NCI-H128 (cell line): ENCODE measurements around the gene ZNF763.
"Not testable (repeated sequence)": the region's sequence is repeated elsewhere in the genome, so short reads cannot be mapped to it uniquely, and the experiment has no call there.

Experiments
- DNase-seq: peaks from one replicate; lab custom pipeline; 2025; ENCODE audit not compliant: unreplicated experiment; lab: John Stamatoyannopoulos, UW

Gene ZNF763

DNA sequence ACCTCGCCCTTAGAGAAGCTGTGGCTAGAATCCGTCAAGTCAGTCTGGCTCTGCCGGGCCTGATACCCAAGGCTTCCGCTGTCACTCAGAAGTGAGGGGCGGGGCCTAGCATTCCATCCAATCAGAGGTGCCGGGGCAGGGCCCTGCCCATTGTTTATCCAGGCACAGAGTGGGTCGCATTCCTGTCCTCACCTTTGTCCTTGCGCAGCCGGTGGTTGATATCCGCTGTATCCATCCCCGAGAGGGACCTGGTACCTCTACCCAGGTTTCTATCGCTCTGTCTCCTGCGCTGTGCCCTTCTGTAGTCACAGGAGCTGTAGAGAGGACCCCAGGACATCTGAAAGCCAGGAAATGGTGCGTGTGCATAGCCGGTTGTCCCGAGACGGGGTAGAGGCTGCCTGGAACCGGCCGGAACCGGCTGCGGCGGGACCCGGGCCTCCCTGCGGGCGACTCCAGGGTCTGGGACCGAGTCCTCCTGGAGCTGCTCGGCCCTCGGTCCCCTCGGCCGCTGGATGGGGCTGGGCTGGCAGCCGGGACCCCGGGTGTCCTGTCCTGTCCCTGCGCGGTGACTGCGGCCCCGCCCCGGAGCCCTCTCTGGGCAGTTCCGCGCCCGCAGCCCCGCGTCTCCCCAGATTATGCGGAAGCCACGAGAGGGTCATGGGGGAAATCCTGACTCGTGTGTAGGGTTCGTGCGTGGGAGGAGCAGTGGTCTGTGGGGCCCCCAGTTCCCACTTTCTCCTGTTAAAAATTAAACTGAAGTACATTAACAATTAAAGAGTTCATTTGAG lies at the start of gene ZNF763:
TSS of gene ZNF763 (plus strand) at position 183 of the 788 bp plus-strand sequence. CDS start at position 352, 169 bp downstream.
- DNase-seq, result peak; percentile 78

DNA sequence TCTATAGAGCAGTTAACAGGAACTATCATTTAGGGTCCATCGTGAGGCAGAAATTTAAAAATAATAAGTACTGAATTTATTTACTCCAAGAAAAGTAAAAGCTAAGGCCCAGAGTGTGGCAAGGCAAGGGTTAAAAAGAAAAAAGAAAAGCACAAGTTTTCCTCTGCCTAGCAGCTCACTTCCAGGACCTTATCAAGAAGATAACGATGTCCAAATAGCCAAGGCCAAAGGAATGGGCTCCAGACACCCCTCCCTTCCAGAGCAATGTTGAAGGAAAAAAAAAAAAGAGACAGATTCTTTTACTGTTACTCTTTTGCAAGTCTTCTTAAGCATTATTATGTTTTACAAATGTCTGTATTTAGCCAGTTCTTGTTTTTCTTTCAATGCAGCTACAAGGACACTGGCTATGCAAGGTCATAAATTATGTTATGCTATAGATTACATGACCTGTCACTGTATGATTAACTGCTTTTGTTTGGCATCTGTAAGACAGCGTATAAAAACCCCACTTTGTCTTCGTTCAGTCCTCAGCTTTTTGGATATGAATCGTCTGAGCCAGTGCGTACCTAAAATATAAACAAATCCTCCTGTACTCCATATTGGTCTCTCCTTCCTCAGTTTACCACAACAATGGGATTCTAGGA lies 42.9 kb upstream of the ZNF763 start:
- no peak for DNase-seq

DNA sequence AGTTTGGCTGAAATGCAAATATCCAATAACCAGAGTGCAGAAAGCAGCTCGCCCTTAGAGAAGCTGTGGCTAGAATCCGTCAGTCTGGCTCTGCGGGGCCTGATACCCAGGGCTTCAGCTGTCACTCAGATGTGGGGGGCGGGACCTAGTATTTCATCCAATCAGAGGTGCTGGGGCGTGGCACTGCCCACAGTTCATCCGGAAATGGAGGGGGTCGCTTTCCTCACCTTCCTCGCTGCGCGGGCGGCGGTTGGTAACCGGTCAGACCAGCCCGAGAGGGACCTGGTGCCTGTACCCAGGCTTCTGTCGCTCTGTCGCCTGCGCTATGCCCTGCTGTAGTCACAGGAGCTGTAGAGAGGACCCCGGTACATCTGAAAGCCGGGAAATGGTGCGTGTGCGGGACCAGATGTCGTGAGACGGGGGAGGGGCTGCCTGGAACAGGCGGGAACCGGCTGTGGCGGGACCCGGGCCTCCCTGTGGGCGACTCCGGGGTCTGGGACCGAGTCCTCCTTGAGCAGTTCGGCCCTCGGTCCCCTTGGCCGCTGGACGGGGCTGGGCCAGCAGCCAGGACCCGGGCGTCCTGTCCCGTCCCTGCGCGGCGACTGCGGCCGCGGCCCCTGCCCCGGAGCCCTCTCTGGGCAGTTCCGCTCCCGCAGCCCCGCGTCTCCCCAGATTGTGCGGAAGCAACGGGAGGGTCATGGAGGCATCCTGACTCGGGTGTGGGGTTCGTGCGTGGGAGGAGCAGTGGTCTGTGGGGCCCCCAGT lies 39.8 kb upstream of the ZNF763 start, which contains the start of gene ZNF700:
TSS of gene ZNF700 (plus strand) at position 222 of the 765 bp plus-strand sequence. CDS start at position 326, 104 bp downstream.
- peak; percentile 88 for DNase-seq

DNA sequence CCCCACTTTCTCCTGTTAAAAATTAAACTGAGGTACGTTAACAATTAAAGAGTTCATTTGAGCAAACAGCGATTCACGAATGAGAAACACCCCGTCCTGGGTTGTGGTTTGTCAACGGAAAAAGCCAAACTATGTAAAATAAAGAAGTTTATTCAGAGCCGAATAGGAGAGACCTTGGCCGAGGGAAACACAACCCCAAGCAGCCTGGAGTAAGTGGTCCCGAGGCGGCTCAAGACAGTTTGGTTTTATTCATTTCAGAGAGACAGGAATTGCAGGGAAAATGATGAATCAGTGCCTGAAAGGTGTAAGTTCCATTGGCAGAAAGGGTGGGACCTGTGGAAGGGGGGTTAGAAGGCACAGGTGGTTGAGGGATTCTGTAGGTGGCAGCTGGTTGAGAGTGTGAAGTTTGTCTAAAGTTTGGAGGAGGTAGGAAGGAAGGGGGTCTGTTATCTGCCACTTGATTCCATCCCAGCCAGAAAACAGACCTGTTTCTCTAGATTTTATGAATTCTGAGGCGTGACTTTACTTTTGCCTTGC lies 39.1 kb upstream of the ZNF763 start:
- not testable (repeated sequence) for DNase-seq

DNA sequence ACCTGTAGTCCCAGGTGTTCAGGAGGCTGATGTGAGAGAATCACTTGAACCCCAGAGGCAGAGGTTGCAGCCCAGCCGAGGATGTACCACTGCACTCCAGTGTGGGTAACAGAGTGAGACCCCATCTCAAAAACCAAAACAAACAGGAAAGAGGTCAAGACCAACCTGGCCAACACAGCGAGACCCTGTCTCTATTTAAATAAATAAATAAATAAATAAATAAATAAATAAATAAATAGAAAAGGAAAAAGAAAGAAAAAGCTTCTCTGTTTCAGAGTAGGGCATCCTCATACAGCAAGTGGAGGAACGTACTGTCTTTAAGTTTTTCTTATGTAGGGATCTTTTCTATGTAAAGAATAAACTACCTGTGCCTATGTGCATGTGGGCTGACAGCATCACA lies 37.6 kb upstream of the ZNF763 start:
- DNase-seq, result no peak

DNA sequence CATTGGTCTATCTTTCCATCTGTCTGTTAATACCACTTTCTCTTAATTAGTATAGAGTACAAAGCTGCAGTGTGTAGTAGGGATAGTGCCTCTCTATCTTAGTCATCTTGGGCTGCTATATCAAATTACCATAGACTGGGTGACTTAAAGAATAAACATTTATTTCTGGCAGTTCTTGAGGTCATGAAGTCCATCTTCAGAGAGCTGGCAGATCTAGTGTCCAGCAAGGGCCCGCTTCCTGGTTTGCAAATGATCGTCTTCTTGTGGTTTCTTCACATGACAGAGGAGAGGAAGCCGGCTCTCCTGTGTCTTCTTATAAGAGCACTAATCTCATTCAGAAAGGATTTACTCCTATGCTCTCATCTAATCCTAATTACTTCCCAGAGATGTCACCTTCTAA lies 33.8 kb upstream of the ZNF763 start:
- no peak for DNase-seq

DNA sequence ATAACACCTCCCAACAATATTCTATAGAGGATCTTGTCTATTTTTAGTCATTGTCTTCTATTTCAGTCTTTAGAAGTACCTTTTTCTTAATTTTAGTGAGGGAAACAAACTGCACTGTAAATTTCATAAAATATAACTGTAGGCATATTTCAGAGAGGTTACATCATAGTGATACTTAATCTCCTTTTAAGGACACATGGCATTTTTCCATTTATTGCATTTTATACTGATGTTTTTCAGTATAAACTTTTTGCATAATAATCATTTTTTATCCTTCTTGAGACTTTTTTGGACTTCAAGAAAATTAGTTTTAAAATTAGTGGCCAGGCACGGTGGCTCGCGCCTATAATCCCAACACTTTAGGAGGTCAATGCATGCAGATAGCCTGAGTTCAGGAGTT lies 33.3 kb upstream of the ZNF763 start:
- no peak for DNase-seq

DNA sequence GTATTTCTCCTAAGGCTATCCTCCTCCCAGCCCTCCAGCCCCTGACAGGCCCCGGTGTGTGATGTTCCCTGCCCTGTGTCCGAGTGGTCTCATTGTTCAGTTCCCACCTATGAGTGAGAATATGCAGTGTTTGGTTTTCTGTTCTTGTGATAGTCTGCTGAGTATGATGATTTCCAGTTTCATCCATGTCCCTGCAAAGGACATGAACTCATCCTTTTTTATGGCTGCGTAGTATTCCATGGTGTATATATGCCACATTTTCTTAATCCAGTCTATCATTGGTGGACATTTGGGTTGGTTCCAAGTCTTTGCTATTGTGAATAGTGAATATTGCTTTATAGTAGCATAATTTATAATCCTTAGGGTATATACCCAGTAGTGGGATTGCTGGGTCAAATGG lies 29.0 kb upstream of the ZNF763 start:
- not testable (repeated sequence) for DNase-seq

DNA sequence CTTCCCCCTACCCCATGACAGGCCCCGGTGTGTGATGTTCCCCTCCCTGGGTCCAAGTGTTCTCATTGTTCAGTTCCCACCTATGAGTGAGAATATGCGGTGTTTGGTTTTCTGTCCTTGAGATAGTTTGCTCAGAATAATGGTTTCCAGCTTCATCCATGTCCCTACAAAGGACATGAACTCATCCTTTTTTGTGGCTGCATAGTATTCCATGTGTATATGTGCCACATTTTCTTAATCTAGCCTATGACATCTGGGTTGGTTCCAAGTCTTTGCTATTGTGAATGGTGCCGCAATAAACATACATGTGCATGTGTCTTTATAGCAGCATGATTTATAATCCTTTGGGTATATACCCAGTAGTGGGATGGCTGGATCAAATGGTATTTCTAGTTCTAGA lies 26.5 kb upstream of the ZNF763 start:
- DNase-seq, result not testable (repeated sequence)

DNA sequence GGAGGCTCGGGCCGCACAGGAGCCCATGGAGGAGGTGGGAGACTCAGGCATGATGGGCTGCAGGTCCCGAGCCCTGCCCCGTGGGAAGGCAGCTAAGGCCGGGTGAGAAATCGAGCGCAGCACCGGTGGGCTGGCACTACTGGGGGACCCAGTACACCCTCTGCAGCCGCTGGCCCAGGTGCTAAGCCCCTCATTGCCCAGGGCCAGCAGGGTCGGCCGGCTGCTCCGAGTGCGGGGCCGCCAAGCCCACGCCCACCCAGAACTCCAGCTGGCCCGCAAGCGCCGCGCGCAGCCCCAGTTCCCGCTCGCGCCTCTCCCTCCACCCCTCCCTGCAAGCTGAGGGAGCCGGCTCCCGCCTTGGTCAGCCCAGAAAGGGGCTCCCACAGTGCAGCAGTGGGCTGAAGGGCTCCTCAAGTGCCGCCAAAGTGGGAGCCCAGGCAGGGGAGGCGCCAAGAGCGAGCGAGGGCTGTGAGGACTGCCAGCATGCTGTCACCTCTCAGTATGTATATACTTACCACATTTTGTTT lies 23.4 kb upstream of the ZNF763 start:
- not testable (repeated sequence) for DNase-seq

DNA sequence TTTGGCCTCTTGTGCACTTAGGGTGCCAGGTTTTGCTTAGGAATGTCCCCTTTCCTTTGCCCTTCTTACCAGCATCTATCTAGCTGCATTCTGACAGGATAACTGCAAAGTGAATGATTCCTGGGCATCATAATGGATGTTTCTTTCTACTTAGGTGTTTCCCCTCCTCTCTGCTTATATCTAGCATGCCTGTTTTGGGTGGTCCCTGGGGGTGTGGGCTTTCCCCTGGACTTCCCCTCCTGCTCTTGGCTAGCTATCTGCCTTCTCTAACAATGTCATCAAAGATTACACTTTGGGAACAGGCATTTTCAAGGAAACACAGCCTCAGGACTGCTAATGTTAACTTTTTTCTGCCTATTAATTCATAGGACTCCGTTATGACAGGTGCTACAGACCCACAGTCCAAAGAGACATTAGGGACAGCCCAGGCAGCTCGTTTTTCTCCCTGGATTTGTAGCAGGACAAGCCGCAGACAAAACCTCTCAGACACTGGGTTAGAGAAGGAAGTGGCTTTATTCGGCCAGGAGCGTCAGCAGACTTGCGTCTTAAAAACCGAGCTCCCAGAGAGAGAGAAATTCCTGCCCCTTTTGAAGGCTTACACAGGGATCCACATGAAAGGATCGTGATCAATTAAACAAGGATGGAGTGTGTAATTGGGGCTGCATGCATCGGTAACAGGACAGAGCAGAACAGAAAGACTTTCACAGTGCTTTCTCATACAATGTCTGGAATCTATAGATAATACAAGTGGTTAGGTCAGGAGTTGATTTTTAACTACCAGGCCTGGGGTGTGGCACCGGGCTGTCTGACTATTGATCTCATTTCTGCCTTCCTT lies 22.6 kb upstream of the ZNF763 start:
- no peak for DNase-seq

DNA sequence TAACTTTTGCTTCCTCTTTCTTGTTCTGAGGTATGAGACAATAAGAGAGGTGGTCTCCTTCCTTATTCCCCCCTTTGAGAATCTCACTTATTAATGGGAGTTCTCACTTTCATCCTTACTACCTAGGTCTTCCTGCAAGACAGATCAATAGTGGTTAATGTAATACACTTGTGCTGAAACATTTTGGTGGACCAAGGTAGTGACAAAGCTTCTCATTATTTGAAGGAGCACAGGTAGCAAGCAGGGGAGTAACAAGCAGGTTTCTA lies 22.1 kb upstream of the ZNF763 start:
- DNase-seq, result no peak

DNA sequence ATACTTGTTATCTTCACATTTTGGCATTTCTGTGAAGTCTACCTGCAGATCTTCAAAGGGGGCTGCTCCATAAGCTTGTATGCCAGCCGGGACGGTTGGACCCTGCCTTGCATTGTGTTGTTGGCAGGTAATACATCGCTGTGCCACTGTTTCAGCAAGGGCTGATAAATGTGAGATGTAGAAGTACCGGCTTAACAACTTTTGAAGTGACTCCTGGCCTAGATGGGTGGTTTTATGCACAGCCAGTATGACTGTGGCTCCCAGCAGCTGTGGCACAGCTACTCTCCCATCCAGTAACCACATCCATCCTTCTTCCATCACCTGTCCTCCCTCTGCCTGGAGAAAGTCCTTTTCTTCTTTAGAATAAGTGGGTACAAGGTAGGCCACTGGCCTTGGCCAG lies 20.2 kb upstream of the ZNF763 start:
- DNase-seq, result no peak

DNA sequence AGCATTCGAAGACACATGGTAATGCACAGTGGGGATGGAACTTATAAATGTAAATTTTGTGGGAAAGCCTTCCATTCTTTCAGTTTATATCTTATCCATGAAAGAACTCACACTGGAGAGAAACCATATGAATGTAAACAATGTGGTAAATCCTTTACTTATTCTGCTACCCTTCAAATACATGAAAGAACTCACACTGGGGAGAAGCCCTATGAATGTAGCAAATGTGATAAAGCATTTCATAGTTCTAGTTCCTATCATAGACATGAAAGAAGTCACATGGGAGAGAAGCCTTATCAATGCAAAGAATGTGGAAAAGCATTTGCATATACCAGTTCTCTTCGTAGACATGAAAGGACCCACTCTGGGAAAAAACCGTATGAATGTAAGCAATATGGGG lies 16.2 kb upstream of the ZNF763 start:
- DNase-seq, result no peak

DNA sequence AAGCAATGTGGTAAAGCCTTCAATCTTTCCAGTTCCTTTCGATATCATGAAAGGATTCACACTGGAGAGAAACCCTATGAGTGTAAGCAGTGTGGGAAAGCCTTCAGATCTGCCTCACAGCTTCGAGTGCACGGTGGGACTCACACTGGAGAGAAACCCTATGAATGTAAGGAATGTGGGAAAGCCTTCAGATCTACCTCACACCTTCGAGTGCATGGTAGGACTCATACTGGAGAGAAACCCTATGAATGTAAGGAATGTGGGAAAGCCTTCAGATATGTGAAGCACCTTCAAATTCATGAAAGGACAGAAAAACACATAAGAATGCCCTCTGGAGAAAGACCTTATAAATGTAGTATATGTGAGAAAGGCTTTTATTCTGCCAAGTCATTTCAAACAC lies 15.6 kb upstream of the ZNF763 start:
- DNase-seq, result no peak

DNA sequence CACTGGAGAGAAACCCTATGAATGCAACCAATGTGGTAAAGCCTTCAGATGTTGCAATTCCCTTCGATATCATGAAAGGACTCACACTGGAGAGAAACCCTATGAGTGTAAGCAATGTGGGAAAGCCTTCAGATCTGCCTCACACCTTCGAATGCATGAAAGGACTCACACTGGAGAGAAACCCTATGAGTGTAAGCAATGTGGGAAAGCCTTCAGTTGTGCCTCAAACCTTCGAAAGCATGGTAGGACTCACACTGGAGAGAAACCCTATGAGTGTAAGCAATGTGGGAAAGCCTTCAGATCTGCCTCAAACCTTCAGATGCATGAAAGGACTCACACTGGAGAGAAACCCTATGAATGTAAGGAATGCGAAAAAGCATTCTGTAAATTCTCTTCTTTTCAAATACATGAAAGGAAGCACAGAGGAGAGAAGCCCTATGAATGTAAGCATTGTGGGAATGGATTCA lies 15.2 kb upstream of the ZNF763 start:
- not testable (repeated sequence) for DNase-seq

DNA sequence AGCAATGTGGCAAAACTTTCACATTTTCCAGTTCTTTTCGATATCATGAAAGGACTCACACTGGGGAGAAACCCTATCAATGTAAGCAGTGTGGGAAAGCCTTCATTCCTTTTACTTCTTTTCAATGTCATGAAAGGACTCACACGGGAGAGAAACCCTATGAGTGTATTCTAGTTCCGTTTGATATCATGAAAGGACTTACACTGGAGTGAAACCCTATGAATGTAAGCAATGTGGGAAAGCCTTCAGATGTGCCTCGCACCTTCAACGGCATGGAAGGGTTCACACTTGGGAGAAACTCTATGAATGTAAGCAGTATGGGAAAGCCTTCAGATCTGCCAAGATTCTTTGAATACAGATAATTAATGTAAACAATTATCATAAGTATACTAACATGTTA lies 14.5 kb upstream of the ZNF763 start:
- DNase-seq, result no peak

DNA sequence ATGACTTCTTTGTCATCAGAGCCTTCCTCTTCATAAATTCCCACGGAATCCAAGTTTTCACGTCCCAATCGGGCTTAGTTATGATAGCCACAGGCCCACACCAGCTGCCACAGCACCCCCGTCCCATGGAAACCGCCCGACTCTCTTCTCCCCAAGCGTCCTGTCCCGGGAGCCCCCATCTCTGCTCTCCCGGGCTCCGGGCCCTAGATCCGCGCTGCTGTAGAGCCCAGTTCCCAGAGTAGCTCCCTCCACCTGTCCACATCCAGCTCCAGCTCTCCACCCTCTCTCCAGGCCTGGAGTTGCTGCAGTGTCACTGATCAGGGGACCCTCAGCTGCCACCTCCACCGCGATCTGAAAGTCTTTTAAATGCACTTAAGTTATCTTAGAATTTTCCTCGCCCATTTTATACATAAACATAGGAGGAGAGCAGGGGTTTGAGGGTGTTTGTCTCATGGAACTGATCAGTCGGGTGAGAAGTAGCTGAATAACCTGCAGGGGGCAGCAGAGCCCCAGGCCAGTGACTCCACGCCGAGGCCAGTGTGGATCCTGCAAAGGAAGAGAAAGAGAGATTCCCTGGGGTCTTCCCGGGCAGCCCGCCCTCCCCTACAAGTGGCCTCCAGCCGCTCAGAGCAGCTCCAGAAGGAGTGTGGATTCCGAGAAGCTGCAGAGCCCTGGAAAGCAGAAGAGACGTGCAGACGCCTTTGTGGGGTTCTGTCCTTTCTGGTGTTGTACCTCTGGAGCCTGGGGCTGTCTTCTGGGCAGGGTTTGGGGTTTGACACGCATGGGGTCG lies 1.1 kb upstream of the ZNF763 start:
- DNase-seq, result peak; percentile 65

DNA sequence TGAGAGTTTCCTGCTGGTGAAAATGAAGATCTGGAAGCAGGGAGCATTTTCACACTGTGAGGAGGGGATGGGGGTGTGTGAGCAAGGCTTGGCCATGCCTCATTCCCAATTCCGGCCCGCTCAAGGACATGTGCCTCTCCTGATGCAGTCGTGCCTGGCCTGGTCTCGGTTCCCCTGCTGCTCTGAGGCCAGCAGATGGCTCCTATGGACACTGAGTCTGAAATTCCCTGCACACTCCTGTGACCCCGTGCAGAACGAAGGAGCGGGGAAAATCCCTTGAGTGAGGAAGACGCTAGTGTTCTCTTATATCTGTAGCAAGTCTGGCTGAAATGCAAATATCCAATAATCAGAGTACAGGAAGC lies 363 bp upstream of the ZNF763 start:
- no peak for DNase-seq

DNA sequence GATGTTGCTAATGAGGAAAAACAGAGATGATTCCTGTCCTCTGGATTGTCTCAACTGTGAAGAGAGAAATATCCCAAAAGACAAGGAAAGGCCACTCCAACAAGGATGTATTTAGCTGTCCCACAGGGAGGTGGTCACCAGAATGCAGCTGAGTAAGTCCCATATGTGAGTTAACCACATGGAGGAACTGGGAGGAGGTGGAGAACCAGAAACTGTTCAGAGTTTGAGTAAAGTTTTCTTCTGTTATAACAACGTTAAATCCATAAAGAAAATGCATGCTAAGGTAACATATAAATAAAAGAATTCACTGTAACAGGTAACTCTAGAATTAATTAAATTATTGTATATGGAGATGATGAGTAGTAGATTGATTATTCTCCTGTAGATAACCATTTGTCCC lies 5.3 kb downstream of the ZNF763 start:
- no peak for DNase-seq
